HCT116 (cell line): ENCODE results near the gene SPHK1. TPM values are rescaled to one million over a fixed set of nuclear protein-coding genes. Genes with fewer than 3 reads are reported as not detected.
A peak's percentile ranks its signal among the peaks of the same experiment; 100 is the strongest.

Experiments used
- ATAC-seq: fragments of 200-7000 bp; cut with Tn5 transposase; 2 replicates; pipeline ENCODE4 v1.9.1; 2020; ENCODE audit warnings: mild to moderate bottlenecking, moderate library complexity
- BruUV-seq: library from RNA; stranded (reverse); fragments of 400-500 nt; replicated peaks from 2 replicates; lab custom pipeline; 2021; lab: Mats Ljungman, UMichigan
- CTCF ChIA-PET: fragments of 300-600 bp; sonication (Branson Sonifier 250); formaldehyde crosslinking; loops from one replicate; lab custom pipeline; 2021; ENCODE audit warnings: antibody characterized with exemption; lab: Charles Lee
- POLR2A ChIA-PET: fragments of 300-600, 350-600 bp; sonication (Branson Sonifier 250); formaldehyde crosslinking; loops from one replicate; lab custom pipeline; 2021; ENCODE audit warnings: antibody characterized with exemption; lab: Charles Lee
- RAD21 ChIA-PET, 2 experiments: fragments of 300-600 bp; sonication (Branson Sonifier 250); formaldehyde crosslinking; loops; one replicate each; lab custom pipeline; 2023; ENCODE audit warnings: low total read pairs in 2 of 2; ENCODE audit not compliant: uncharacterized antibody in 2 of 2, unreplicated experiment in 2 of 2, low non-redundant PET in 1 of 2; lab: Charles Lee
- DNase-seq: peaks from one replicate; pipeline ENCODE4 v3.0.0-alpha.2; 2010; ENCODE audit warnings: low read depth, low spot score
- H2AFZ ChIP-seq: fragments of 200-600 bp; shearing (Covaris generic), sonication (generic); 2 replicates; pipeline ENCODE4 v1.6.1; 2017; ENCODE audit warnings: low read depth, mixed run types, mixed read lengths, antibody characterized with exemption, low read length; ENCODE audit not compliant: poor library complexity, severe bottlenecking
- H3K27ac ChIP-seq: 2 replicates; pipeline ENCODE4 v1.5.1; 2012; ENCODE audit warnings: low read depth, low read length
- H3K27me3 ChIP-seq: fragments of 200-600 bp; sonication (generic); 2 replicates; pipeline ENCODE4 v1.6.1; 2016; ENCODE audit warnings: mixed run types, low read length, mixed read lengths; ENCODE audit not compliant: insufficient read depth
- H3K36me3 ChIP-seq, 2 experiments: fragments of 200-500 bp in 1 of 2; fragments of 200-600 bp in 1 of 2; sonication (Bioruptor generic) in 1 of 2; sonication (generic) in 1 of 2; 2 replicates each; pipeline versions ENCODE4 v1.5.1 to v1.6.1; 2014 to 2016; ENCODE audit warnings: low read length in 2 of 2, inconsistent platforms in 1 of 2, mixed read lengths in 1 of 2, mixed run types in 1 of 2; ENCODE audit not compliant: insufficient read depth in 2 of 2, control insufficient read depth in 1 of 2
- H3K4me1 ChIP-seq, 2 experiments: fragments of 200-600 bp in 1 of 2; sonication (generic) in 1 of 2; 2 replicates each; pipeline versions ENCODE4 v1.5.1 to v1.6.1; 2012 to 2017; ENCODE audit warnings: low read length in 2 of 2, inconsistent platforms in 1 of 2, mild to moderate bottlenecking in 1 of 2, mixed read lengths in 1 of 2, mixed run types in 1 of 2, moderate library complexity in 1 of 2; ENCODE audit not compliant: insufficient read depth in 2 of 2, control insufficient read depth in 1 of 2
- H3K4me2 ChIP-seq: fragments of 200-600 bp; sonication (generic); 2 replicates; pipeline ENCODE4 v1.6.1; 2017; ENCODE audit warnings: mixed run types, low read length, mixed read lengths
- H3K4me3 ChIP-seq, 2 experiments: fragments of 200-600 bp in 1 of 2; sonication (generic) in 1 of 2; replicated peaks in 1 of 2; 2 replicates each; pipeline ENCODE4 v1.5.1; 2011 to 2016; ENCODE audit warnings: low read length in 2 of 2, control low read depth in 1 of 2, low read depth in 1 of 2, mild to moderate bottlenecking in 1 of 2, mixed read lengths in 1 of 2, mixed run types in 1 of 2
- H3K79me2 ChIP-seq: fragments of 200-600 bp; sonication (generic); 2 replicates; pipeline ENCODE4 v1.6.1; 2017; ENCODE audit warnings: mild to moderate bottlenecking, mixed run types, low read length, moderate library complexity, mixed read lengths; ENCODE audit not compliant: insufficient read depth
- H3K9ac ChIP-seq: fragments of 200-600 bp; sonication (generic); 2 replicates; pipeline ENCODE4 v1.6.1; 2016; ENCODE audit warnings: low read length, mixed read lengths
- H3K9me2 ChIP-seq: fragments of 200-600 bp; sonication (generic), shearing (Covaris generic); 2 replicates; pipeline ENCODE4 v1.6.1; 2017; ENCODE audit warnings: mixed run types, mild to moderate bottlenecking, moderate library complexity; ENCODE audit not compliant: insufficient read depth
- H3K9me3 ChIP-seq, 2 experiments: fragments of 200-500 bp in 1 of 2; fragments of 200-600 bp in 1 of 2; sonication (Bioruptor generic) in 1 of 2; sonication (generic) in 1 of 2; 2 replicates each; pipeline ENCODE4 v1.6.1; 2014 to 2017; ENCODE audit warnings: low read length in 2 of 2, mixed read lengths in 2 of 2, inconsistent platforms in 1 of 2, low read depth in 1 of 2, mild to moderate bottlenecking in 1 of 2, mixed run types in 1 of 2, moderate library complexity in 1 of 2; ENCODE audit not compliant: control insufficient read depth in 1 of 2, insufficient read depth in 1 of 2
- H4K20me1 ChIP-seq: fragments of 200-600 bp; sonication (generic), shearing (Covaris generic); 2 replicates; pipeline ENCODE4 v1.6.1; 2017; ENCODE audit warnings: mixed run types, mild to moderate bottlenecking, moderate library complexity; ENCODE audit not compliant: insufficient read depth
- EGR1 ChIP-seq: IDR thresholded peaks from 2 replicates; pipeline ENCODE4 v1.6.1; 2012; ENCODE audit warnings: low read depth
- POLR2AphosphoS5 ChIP-seq: IDR thresholded peaks from 2 replicates; pipeline ENCODE4 v1.6.1; 2011; ENCODE audit warnings: mild to moderate bottlenecking, low read depth, low read length, moderate library complexity
- REST ChIP-seq: IDR thresholded peaks from 2 replicates; pipeline ENCODE4 v1.6.1; 2012; ENCODE audit warnings: low read depth
- intact Hi-C: fragments of 100-400 bp; cut with micrococcal nuclease; formaldehyde crosslinking; loops from 2 replicates; pipeline ENCODE4 v1.10.0; 2022
- total RNA-seq: library from RNA; stranded (reverse); gene quantifications from one replicate; pipeline ENCODE4 v1.2.1, GENCODE V29; 2021; ENCODE audit not compliant: unreplicated experiment

SPHK1 gene
- total RNA-seq, 1 experiment from 2014 or later: 4.6 TPM

DNA sequence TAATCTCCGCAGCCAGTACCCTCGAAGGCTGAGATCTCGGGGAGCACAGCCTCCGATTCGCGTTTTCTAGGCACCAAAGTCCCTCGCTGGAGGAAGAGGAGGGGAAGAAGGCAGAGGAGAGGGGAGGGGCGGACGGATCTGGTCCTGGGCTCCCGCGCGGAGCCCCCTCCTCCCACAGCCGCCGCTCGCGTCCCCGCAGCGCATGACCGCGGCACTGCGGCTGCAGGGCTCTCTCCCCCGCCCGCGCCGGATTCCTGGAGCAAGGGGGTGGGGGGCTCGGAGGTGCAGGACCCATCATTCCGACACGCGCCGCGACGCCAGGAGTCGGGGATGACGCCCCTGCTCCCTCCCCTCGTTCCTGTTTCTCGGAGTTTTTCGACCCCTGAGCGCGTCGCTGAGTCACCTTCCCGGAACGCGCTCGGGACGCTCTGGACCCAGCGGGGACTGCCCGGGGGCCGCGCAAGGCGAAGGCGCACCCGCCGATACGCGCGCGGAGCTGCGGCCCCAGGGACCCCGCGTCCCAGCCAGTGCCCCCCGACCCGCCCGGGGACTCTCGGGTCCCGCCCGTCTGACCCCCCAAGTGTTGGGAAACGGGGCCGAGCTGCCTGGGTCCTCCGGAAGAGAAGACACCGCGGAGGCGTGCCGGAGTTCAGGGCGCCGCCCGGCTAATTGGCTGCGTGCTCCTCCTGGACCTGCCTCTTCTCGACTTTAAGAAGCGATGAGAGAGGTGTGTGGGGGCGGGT, 1.4 kb upstream of the SPHK1 start:
- peaks cover 11% of the 10 kb centered on the region; the same call in 1 of the 2 replicates for H3K27me3 ChIP-seq
- peak; percentile 51; the same call in 1 of the 2 replicates for TF ChIP-seq POLR2AphosphoS5
- no peak for TF ChIP-seq REST
- peak; percentile 64 for TF ChIP-seq EGR1
- H3K9ac ChIP-seq: peak overlapping the region; percentile 64
- ChIA-PET CTCF (interaction anchor here (1.0 to 5.3 kb wide), 3 partner anchors 13 to 19 kb away, joined by 4 to 42 read pairs (median 40); no protein-coding TSS in a partner anchor), POLR2A (interaction anchor here (1.1 to 1.3 kb wide), 2 partner anchors 13 to 29 kb away, joined by 3 to 7 read pairs; partner anchors contain the start of gene PRPSAP1), RAD21 (no interaction called here)
- no peaks in the 10 kb centered on the region for H3K9me3 ChIP-seq
- H3K4me2 ChIP-seq: peak overlapping the region; percentile 98
- peak overlapping the region; percentile 82 for H2AFZ ChIP-seq
- BruUV-seq: no TSS peak
- ATAC-seq (peak; percentile 59), DNase-seq (no peak)
- no peaks in the 10 kb centered on the region for H3K9me2 ChIP-seq
- H3K36me3 ChIP-seq: no peaks in the 10 kb centered on the region
- H3K27ac ChIP-seq: peak overlapping the region; percentile 25; the same call in 1 of the 2 replicates
- H4K20me1 ChIP-seq: no peaks in the 10 kb centered on the region
- H3K4me3 ChIP-seq: peak overlapping the region; percentile 56 to 73
- intact Hi-C loops: loop anchor here (1.0 kb wide), 1 partner anchor 18 kb away; no protein-coding TSS in a partner anchor
- H3K79me2 ChIP-seq: no peaks in the 10 kb centered on the region
- H3K4me1 ChIP-seq: peaks cover 26 to 41% of the 10 kb centered on the region in 2 experiments
